ENCODE measurements around the gene CEP76.

CEP76 gene, protein sequence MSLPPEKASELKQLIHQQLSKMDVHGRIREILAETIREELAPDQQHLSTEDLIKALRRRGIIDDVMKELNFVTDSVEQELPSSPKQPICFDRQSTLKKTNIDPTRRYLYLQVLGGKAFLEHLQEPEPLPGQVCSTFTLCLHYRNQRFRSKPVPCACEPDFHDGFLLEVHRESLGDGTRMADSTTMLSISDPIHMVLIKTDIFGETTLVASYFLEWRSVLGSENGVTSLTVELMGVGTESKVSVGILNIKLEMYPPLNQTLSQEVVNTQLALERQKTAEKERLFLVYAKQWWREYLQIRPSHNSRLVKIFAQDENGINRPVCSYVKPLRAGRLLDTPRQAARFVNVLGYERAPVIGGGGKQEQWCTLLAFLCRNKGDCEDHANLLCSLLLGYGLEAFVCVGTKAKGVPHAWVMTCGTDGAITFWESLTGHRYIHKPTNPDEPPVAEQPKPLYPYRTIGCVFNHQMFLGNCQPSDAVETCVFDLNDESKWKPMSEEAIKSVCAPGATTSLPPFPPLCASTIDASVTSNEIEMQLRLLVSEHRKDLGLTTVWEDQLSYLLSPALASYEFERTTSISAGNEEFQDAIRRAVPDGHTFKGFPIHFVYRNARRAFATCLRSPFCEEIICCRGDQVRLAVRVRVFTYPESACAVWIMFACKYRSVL

DNA sequence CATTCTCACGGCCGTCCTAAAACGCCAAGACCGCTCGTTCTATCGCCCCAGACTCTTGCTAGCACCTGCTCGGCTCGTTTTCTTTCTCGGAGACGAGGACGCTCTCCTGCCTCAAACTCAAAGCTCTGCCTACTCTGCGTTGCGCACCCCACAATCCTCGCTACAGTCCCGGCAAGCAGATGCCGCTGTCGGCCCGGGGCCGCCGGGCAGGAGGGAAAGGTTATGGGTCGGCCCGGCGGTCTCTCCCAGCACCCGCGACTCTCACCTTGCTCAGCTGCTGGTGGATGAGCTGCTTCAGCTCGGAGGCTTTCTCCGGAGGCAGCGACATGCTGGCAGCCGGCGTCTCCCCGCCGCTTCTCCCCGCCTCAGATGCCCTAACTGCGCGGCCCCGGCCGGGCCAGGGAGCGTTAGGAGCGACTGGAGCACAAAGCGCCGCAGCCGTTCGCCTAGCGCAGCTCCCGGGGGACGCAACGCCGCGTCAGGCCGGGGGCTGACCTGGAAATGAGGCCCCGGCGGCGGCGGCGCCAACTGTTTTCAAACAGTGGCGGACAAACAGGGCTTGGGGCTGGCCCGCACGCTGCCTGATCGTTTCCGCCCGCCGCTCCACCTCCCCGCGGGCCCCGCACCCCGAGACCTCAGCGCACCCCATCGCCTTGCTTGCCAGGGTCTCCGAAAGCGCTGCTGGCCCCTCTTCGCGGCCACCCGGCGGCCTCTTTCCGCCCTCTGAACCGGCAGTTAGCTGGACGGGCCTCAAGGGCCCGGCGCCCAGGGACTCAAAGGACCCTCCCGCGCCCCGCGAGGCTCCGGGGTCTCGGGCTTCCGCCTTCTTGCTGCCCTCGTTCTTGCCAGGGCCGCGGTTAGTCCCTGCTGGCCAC, at the start of gene CEP76, which contains the start of gene PSMG2:
TSS of gene CEP76 (minus strand) at position 503 of the 875 bp plus-strand sequence. CDS start at position 328, 175 bp downstream.
TSS of gene PSMG2 (plus strand) at position 822 of the 875 bp plus-strand sequence. CDS start 66 bp downstream, outside the sequence.
- peak; percentile 77 for DNase-seq

DNA sequence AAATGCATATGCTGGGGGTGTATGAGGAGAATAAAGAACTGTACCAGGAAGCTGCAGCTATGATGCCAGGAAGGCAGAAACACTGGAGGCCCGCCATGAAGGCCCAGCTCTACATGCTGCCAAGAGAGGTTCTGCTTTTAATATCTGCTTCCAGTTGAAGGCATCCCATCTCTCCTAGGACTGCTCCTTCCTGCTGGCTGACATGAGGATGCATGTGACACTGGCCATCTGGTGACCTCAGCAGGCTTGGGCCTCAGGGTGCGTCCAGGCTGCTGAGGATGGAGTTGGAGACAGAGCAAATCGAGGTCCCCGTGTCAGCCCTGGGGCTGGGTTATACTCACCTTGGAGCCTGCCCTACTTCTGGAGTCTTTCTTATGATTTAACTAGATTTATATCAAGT, 49.4 kb upstream of the CEP76 start:
- DNase-seq, result no peak

- no peak for DNase-seq
Measured at GRCh38 chr18:12751503-12751884, 49.0 kb upstream of the CEP76 start.

DNA sequence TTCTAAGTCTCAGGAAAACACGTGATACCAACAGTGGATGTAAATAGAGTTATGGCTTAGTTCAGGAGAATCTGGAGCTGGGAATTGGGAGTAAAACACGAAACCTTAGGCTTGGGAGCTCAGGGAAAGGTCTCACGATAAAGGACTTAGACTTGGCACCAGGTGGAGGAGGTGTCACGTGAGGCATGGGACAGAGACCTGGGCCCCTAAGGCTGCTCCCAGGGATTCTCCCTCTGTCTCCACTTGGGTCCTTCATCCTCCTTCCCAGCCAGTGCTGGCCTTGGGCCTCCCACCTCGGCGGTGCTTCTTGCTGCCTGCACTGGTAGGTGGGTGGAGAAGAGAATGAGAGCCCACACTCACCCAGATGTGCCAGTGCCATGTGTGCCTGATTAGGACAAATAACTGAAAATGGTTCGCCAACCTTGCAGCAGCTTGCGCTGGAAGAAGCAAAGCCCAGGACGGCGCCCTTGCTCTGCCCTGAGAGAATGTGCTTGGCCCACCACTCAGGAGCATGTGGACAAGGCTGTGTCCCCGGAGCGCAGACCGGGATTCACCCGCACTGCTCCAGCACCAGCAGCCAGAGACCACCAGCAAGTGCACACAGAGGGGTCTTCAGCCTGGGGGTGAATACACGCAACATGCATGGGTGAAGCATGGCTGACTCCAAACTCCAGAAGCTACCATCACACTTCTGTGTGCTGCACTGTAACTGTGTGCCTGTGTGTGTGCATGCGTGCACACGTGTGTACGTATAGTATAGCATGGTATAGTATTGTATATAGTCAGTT, 48.4 kb upstream of the CEP76 start:
- DNase-seq, result no peak

GRCh38 chr18:12750076-12750714, 47.7 kb upstream of the CEP76 start:
- DNase-seq, result peak; percentile 10

DNA sequence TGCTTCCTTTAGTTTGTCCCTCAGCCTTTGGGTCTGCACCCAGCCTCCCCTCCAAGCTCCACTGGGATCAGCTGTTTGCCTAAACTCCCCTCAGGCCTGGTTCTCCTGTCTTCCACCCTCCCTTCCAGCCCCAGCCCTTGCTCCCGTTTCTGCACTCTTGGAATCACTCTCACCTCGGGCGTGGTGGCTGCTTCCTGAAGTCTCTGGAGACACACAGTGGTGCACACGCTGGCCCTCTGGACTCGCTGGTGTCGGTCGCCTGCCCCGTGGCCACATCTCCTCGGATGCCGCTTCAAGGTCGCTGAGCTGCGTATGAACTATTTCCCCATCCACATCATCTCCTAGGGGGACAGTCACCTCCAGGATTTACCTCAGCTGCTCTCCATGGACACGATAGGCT, 46.6 kb upstream of the CEP76 start:
- DNase-seq, result no peak

DNA sequence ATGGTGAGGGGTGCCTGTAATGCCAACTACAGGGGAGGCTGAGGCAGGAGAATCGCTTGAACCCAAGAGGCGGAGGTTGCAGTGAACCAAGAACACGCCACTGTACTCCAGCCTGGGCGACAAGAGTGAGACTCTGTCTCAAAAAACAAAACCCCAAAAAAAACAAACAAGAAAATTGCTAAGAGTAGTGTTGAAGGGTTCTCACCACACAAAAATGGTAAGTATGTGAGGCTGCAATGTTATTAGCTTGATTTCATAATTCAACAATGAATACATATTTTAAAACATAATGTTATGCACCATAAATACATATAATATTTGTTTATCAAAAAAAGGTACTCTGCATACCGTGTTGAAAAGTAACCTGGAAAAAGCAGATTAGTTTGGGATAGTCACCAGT, 46.1 kb upstream of the CEP76 start:
- DNase-seq, result no peak

DNA sequence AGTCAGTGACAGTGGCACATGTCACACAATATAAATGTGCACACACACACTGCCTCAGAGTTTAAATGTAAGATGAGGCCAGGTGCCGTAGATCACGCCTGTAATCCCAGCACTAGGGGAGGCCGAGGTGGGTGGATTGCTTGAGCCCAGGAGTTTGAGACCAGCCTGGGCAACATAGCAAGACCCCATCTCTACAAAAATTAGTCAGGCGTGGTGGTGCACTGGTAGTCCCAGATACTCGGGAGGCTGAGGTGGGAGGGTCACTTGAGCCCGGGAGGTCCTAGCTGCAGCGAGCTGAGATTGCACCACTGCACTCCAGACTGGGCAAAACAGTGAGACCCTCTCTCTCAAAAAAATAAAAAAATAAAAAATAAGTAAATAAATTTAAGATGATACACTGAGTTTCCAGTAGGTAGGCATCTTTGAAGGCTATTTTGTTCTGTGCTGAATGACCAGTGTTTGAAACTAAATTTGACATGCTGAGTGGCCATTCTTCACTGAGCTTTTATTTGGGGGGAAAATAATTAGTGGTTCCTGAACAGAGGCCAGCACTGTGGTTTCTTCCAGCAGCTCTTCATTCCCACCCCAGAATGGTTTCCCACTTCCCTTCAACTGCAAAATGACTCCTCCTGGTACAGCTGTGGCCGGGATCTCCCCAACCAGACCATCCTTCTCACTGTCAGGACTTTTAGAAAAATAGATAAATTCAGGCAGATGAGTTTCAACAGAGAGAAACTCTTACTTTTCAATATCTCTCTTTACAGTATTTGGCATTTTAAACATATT, 45.2 kb upstream of the CEP76 start:
- no peak for DNase-seq

DNA sequence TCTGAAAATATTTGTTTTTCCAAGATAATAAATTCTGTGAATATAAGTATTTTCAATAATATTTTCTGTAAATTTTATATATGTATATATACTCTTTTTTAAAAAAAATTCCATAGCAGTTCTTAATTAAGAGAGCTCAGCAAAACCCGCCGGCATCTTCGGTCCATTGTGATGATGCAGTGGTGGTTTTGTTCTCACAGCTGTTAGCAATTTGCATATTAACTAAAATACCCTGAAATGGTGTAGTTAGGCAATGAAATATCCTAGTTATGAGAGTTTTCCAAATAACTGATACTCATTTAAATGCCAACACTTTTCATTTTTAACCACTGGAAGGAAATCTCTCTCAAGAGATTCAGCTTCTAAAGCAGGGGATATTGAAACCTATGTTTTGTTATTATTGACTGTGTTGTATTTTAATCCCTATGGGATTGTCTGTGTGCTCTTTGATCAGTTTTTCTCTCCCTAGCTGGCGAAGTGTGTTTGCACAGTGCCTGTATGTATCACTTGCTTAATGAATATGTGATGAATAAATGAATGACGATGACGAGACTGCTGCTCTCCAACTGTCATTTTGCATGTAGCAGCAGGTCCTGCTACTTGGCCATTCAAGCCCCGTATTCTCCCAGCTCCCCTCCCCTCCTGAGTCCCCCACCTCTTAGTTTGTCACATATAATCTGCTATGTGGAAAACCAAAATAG, 42.7 kb upstream of the CEP76 start:
- DNase-seq, result no peak

DNA sequence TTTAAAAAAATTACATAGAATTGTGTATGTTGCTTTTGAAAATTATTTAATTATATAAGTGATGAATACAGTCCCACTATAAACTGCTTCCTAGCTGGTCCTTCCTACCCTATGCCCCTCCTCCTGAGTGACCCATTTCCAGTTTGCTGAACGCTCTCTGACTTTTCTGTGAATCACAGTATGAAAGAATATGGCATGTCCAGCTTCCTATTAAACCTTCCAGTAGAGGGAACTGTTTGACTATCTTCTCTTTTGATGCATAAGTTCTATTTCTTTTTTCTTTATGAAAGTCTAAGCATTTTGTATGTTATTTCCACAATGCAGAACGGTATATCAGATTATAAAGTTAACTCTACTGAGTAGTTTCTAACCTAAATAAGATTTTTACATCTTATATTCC, 41.6 kb upstream of the CEP76 start:
- DNase-seq, result no peak

GRCh38 chr18:12742453-12742852, 39.9 kb upstream of the CEP76 start:
- DNase-seq, result no peak

GRCh38 chr18:12741351-12741750, 38.8 kb upstream of the CEP76 start:
- no peak for DNase-seq

DNA sequence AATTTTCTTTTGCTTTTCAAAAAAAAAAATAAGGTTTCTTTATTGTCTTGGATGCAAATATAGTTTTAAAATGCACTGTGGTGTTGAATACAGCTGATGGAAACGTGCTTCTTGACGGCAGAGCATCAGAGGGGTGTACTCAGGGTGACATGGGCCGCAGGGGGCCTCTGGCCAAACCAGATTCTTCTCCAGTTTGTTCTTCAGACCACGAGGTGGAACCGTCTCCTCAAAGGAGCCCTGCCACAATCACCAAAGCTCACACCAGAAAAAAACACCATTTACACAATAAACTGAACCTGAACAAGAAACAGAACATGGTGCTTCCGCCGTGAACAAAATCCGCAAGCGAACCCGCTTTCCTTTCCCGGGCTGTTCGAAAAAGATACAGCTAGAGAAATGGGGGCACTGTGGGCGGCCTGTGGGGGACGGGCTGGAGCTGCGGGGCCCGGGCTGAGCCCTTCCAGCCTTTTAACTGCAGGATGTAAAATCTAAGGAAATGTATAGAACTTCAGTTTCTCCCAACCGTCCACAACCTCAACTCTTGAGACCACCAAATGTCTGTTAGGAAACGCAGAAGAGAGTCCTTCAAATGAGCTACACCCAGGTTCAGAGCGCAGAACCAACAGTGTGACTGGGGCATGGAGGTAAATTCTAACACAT, 34.9 kb upstream of the CEP76 start:
- no peak for DNase-seq

- peak; percentile 42 for DNase-seq
Measured at GRCh38 chr18:12726774-12727550, 24.4 kb upstream of the CEP76 start.

- no peak for DNase-seq
Measured at GRCh38 chr18:12726331-12726730, 23.8 kb upstream of the CEP76 start.

DNA sequence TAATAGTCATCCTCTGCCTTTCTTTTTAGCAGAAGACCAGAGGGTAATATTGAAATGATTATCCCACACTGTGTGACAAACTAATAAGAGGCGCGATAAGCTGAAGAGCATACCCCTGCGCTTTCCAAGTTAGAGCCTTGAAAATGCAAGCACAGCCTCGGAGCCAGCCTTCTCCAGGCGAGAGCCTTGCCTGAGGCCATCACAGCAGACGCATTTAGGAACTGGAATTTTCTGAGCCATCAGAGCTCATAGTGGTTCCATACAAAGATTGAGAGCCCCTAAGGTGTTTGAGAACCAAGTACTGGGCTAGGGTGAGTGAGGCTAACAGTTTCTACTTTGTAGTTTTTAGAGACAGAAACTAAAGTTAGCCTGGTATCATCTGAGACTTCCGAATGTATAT, 20.2 kb upstream of the CEP76 start:
- DNase-seq, result no peak

GRCh38 chr18:12721495-12722275, 19.2 kb upstream of the CEP76 start:
- DNase-seq, result no peak

- no peak for DNase-seq
Measured at GRCh38 chr18:12711446-12711845, 8.9 kb upstream of the CEP76 start.
